ENCODE measurements around the gene AP2A2. TPM values are rescaled to one million over a fixed set of nuclear protein-coding genes. Genes with fewer than 3 reads are reported as not detected.

The AP2A2 gene
- total RNA-seq, 1 experiment from 2014 or later, result 39.4 TPM

- H3K4me1 ChIP-seq (replicated peaks; ENCODE audit: insufficient read depth), result no peaks in the 10 kb centered on the region
- no peaks in the 10 kb centered on the region for H3K36me3 ChIP-seq (ENCODE audit: low read depth)
- H3K27me3 ChIP-seq (ENCODE audit: insufficient read depth, low read depth), result no peaks in the 10 kb centered on the region
- H2AFZ ChIP-seq, result no peak overlapping the region
- CTCF ChIA-PET, result no interaction called here
- BruUV-seq (replicated peaks), result no TSS peak
- TF ChIP-seq EZH2 (IDR thresholded peaks at IDR 0.05; ENCODE audit: low read depth) (no peak), CTCF (conservative IDR thresholded peaks at IDR 0.05) (no peak)
- DNase-seq, result no peak
- H3F3A ChIP-seq (ENCODE audit: insufficient read depth, low read depth), result no peaks in the 10 kb centered on the region
- H3K9me2 ChIP-seq (ENCODE audit: insufficient read depth), result no peaks in the 10 kb centered on the region
- no peaks in the 10 kb centered on the region for H3K9me3 ChIP-seq (ENCODE audit: insufficient read depth, low read depth)
- POLR2A ChIA-PET (ENCODE audit: unreplicated experiment), result no interaction called here
- intact Hi-C loops (cut with micrococcal nuclease; ENCODE audit: unreplicated experiment), result no loop called here
- no peak overlapping the region for H3K4me2 ChIP-seq
- no peaks in the 10 kb centered on the region for H4K20me1 ChIP-seq (ENCODE audit: insufficient read depth)
- H3K27ac ChIP-seq, result no peak overlapping the region
- no peak overlapping the region for H3K4me3 ChIP-seq
- H3K79me2 ChIP-seq (ENCODE audit: low read depth), result no peaks in the 10 kb centered on the region
Observed at GRCh38 chr11:976431-977160, 50.9 kb downstream of the AP2A2 start.

- H2AFZ ChIP-seq, result no peak overlapping the region
- intact Hi-C loops (cut with micrococcal nuclease; ENCODE audit: unreplicated experiment), result no loop called here
- DNase-seq, result no peak
- no peak overlapping the region for H3K4me2 ChIP-seq
- no peaks in the 10 kb centered on the region for H3F3A ChIP-seq (ENCODE audit: insufficient read depth, low read depth)
- no peaks in the 10 kb centered on the region for H3K27me3 ChIP-seq (ENCODE audit: insufficient read depth, low read depth)
- no peaks in the 10 kb centered on the region for H3K4me1 ChIP-seq (replicated peaks; ENCODE audit: insufficient read depth)
- no peak for TF ChIP-seq CTCF (conservative IDR thresholded peaks at IDR 0.05)
- TF ChIP-seq EZH2 (IDR thresholded peaks at IDR 0.05; ENCODE audit: low read depth), result no peak
- H3K79me2 ChIP-seq (ENCODE audit: low read depth), result no peaks in the 10 kb centered on the region
- no peak overlapping the region for H3K27ac ChIP-seq
- H3K4me3 ChIP-seq, result no peak overlapping the region
- CTCF ChIA-PET, result no interaction called here
- no peaks in the 10 kb centered on the region for H3K9me2 ChIP-seq (ENCODE audit: insufficient read depth)
- H3K9me3 ChIP-seq (ENCODE audit: insufficient read depth, low read depth), result no peaks in the 10 kb centered on the region
- no peaks in the 10 kb centered on the region for H3K36me3 ChIP-seq (ENCODE audit: low read depth)
- BruUV-seq (replicated peaks), result no TSS peak
- H4K20me1 ChIP-seq (ENCODE audit: insufficient read depth), result no peaks in the 10 kb centered on the region
- POLR2A ChIA-PET (ENCODE audit: unreplicated experiment), result no interaction called here
Observed at GRCh38 chr11:977830-978720, 52.4 kb downstream of the AP2A2 start.

- Histone ChIP-seq H3K9me2 (ENCODE audit: insufficient read depth) (no peaks in the 10 kb centered on the region), H4K20me1 (ENCODE audit: insufficient read depth) (no peaks in the 10 kb centered on the region), H3K4me1 (replicated peaks; ENCODE audit: insufficient read depth) (no peaks in the 10 kb centered on the region), H3K27ac (no peak overlapping the region), H3K4me3 (no peak overlapping the region), H3K27me3 (ENCODE audit: insufficient read depth, low read depth) (no peaks in the 10 kb centered on the region), H3K4me2 (no peak overlapping the region), H2AFZ (no peak overlapping the region), H3F3A (ENCODE audit: insufficient read depth, low read depth) (no peaks in the 10 kb centered on the region), H3K9me3 (ENCODE audit: insufficient read depth, low read depth) (no peaks in the 10 kb centered on the region), H3K36me3 (ENCODE audit: low read depth) (no peaks in the 10 kb centered on the region), H3K79me2 (ENCODE audit: low read depth) (no peaks in the 10 kb centered on the region)
- intact Hi-C loops (cut with micrococcal nuclease; ENCODE audit: unreplicated experiment), result no loop called here
- DNase-seq, result no peak
- ChIA-PET CTCF (no interaction called here), POLR2A (ENCODE audit: unreplicated experiment) (no interaction called here)
- TF ChIP-seq CTCF (conservative IDR thresholded peaks at IDR 0.05) (no peak), EZH2 (IDR thresholded peaks at IDR 0.05; ENCODE audit: low read depth) (no peak)
- BruUV-seq (replicated peaks), result no TSS peak
Observed at GRCh38 chr11:978781-979180, 53.1 kb downstream of the AP2A2 start.

Measured in PC-9 (cell line).